ENCODE results near the gene MYLK.
"Not testable (repeated sequence)": the region's sequence is repeated elsewhere in the genome, so short reads cannot be mapped to it uniquely, and the experiment has no call there.

The MYLK gene

GRCh38 chr3:123708531-123708930 is 175.6 kb downstream of the MYLK start:
- H3K4me3 ChIP-seq (ENCODE audit: low read depth, low read length), result no peak overlapping the region

GRCh38 chr3:123707641-123708040 is 176.5 kb downstream of the MYLK start:
- not testable (repeated sequence) for H3K4me1 ChIP-seq (ENCODE audit: control insufficient read depth, insufficient read depth, low read length); H3K27me3 ChIP-seq (ENCODE audit: control insufficient read depth, insufficient read depth, low read length); H3K36me3 ChIP-seq (ENCODE audit: control insufficient read depth, insufficient read depth, low read length); H3K27ac ChIP-seq (ENCODE audit: low read depth, low read length); H3K9ac ChIP-seq (ENCODE audit: low read length); H3K9me3 ChIP-seq (ENCODE audit: control insufficient read depth, insufficient read depth, low read depth, low read length); H3K4me3 ChIP-seq (ENCODE audit: low read depth, low read length)

More at GRCh38 chr3:123708531-123708930, 175.6 kb downstream of the MYLK start:
- no peak overlapping the region for H3K9ac ChIP-seq (ENCODE audit: low read length)
- H3K4me1 ChIP-seq (ENCODE audit: control insufficient read depth, insufficient read depth, low read length), result peaks cover 6% of the 10 kb centered on the region; the same call in 1 of the 2 replicates
- H3K27ac ChIP-seq (ENCODE audit: low read depth, low read length), result no peak overlapping the region
- no peaks in the 10 kb centered on the region for H3K36me3 ChIP-seq (ENCODE audit: control insufficient read depth, insufficient read depth, low read length)
- H3K9me3 ChIP-seq (ENCODE audit: control insufficient read depth, insufficient read depth, low read depth, low read length), result no peaks in the 10 kb centered on the region
- no peaks in the 10 kb centered on the region for H3K27me3 ChIP-seq (ENCODE audit: control insufficient read depth, insufficient read depth, low read length)

DNA sequence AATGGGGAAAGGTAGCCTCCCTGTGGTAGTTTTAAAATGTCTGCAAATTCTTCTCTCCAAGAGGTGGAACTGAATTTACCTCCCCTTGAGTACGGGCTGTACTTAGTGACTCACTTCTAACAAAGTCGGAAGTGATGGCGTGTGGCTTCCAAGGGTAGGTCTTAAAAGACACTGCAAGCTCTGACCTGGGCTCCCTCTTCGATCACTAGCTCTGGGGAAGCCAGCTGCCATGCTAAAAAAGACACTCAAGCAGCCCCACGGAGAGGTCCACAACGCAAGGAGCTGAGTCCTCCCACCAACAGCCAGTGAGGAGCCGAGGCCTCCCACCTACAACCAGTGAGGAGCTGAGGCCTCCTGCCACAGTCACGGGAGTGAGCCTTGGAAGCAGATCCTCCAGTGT is 177.3 kb downstream of the MYLK start:
- peaks cover 1% of the 10 kb centered on the region; the same call in 1 of the 2 replicates for H3K4me1 ChIP-seq (ENCODE audit: control insufficient read depth, insufficient read depth, low read length)
- H3K27me3 ChIP-seq (ENCODE audit: control insufficient read depth, insufficient read depth, low read length), result no peaks in the 10 kb centered on the region
- H3K36me3 ChIP-seq (ENCODE audit: control insufficient read depth, insufficient read depth, low read length), result no peaks in the 10 kb centered on the region
- H3K4me3 ChIP-seq (ENCODE audit: low read depth, low read length), result no peak overlapping the region
- H3K9me3 ChIP-seq (ENCODE audit: control insufficient read depth, insufficient read depth, low read depth, low read length), result no peaks in the 10 kb centered on the region
- H3K9ac ChIP-seq (ENCODE audit: low read length), result no peak overlapping the region
- H3K27ac ChIP-seq (ENCODE audit: low read depth, low read length), result no peak overlapping the region

DNA sequence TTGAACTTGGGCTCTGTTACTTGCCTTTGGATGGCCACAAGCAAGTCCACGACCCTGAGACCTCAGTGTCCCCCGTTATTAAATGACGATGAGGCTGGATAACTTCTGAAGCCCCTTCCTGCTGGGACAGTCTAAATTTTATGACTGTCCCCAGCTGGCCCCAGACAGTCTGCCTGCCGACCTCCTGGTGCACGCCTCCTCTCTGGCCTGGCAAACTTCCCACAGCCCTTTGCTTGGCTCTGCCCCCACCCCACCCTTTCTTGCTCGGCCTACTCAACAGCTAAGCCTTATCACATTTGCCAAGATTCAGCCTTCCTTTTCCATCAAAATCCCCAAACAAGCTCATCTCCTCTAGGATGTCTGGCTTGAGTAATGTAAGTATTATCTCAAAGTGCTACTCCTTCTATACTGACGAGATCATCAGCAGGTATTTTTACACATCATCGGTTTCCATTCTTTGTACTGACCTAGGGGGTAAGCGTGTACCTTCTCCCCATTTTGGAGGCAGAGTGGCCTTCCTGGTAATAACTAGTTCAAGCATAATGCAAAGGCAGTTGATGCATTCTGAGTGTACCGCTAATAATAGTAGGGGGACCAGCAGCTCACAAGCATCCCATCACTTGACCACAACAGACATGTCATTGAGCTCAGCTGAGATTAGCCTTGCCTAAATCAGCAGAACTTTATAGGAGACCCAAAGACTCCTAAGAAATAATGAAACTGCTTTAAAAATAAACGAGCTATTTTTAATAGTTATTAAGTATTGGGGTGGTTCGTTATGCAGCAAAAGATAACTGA is 178.4 kb downstream of the MYLK start:
- Histone ChIP-seq H3K9ac (ENCODE audit: low read length) (no peak overlapping the region), H3K36me3 (ENCODE audit: control insufficient read depth, insufficient read depth, low read length) (no peaks in the 10 kb centered on the region), H3K4me3 (ENCODE audit: low read depth, low read length) (no peak overlapping the region), H3K27ac (ENCODE audit: low read depth, low read length) (no peak overlapping the region), H3K9me3 (ENCODE audit: control insufficient read depth, insufficient read depth, low read depth, low read length) (no peaks in the 10 kb centered on the region), H3K27me3 (ENCODE audit: control insufficient read depth, insufficient read depth, low read length) (no peaks in the 10 kb centered on the region), H3K4me1 (ENCODE audit: control insufficient read depth, insufficient read depth, low read length) (no peaks in the 10 kb centered on the region)

DNA sequence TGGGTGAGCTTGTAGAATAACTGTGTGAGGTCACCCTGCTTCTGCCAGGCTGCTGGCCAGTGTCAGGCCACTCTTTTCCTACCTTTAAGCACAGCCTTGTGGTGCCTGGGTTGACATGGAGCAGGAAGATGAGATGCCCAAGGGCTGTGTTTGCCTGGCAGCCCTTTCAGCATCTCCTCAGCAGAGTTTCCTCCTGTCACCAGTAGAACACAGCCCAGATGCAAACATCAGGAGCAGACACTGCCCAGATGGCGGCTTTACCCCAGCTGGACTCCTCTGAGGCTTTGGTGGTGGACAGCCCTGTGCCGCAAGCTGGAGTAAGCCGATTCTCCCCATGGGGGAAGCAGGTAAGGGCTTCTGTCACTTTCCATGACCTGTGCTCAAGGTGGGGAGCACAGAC is 180.5 kb downstream of the MYLK start:
- H3K9ac ChIP-seq (ENCODE audit: low read length); H3K4me3 ChIP-seq (ENCODE audit: low read depth, low read length); H3K27ac ChIP-seq (ENCODE audit: low read depth, low read length); H3K27me3 ChIP-seq (ENCODE audit: control insufficient read depth, insufficient read depth, low read length); H3K36me3 ChIP-seq (ENCODE audit: control insufficient read depth, insufficient read depth, low read length); H3K9me3 ChIP-seq (ENCODE audit: control insufficient read depth, insufficient read depth, low read depth, low read length); H3K4me1 ChIP-seq (ENCODE audit: control insufficient read depth, insufficient read depth, low read length): not testable (repeated sequence)

DNA sequence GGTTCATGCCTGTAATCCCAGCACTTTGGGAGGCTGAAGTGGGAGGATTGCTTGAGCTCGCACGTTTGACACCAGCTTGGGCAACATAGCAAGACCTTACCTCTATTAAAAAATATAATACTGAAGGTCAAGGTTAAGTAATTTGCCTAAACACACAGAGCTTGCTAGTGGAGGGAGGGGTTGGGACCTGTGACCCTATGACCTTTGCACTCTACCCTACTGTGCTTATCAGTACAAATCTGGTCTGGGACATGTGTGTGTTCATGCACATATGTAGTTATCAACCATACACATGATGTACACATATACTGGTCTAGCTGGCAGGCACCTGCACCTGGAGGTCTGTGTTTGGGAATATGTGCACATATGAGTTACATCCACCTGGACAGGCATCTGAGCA is 181.4 kb downstream of the MYLK start:
- no peak overlapping the region for H3K9ac ChIP-seq (ENCODE audit: low read length)
- H3K27me3 ChIP-seq (ENCODE audit: control insufficient read depth, insufficient read depth, low read length), result no peaks in the 10 kb centered on the region
- H3K4me1 ChIP-seq (ENCODE audit: control insufficient read depth, insufficient read depth, low read length), result no peaks in the 10 kb centered on the region
- no peak overlapping the region for H3K4me3 ChIP-seq (ENCODE audit: low read depth, low read length)
- no peaks in the 10 kb centered on the region for H3K9me3 ChIP-seq (ENCODE audit: control insufficient read depth, insufficient read depth, low read depth, low read length)
- no peak overlapping the region for H3K27ac ChIP-seq (ENCODE audit: low read depth, low read length)
- H3K36me3 ChIP-seq (ENCODE audit: control insufficient read depth, insufficient read depth, low read length), result no peaks in the 10 kb centered on the region

GRCh38 chr3:123702057-123702456 is 182.1 kb downstream of the MYLK start:
- not testable (repeated sequence) for H3K4me3 ChIP-seq (ENCODE audit: low read depth, low read length); H3K4me1 ChIP-seq (ENCODE audit: control insufficient read depth, insufficient read depth, low read length); H3K9ac ChIP-seq (ENCODE audit: low read length); H3K9me3 ChIP-seq (ENCODE audit: control insufficient read depth, insufficient read depth, low read depth, low read length); H3K36me3 ChIP-seq (ENCODE audit: control insufficient read depth, insufficient read depth, low read length); H3K27me3 ChIP-seq (ENCODE audit: control insufficient read depth, insufficient read depth, low read length); H3K27ac ChIP-seq (ENCODE audit: low read depth, low read length)

DNA sequence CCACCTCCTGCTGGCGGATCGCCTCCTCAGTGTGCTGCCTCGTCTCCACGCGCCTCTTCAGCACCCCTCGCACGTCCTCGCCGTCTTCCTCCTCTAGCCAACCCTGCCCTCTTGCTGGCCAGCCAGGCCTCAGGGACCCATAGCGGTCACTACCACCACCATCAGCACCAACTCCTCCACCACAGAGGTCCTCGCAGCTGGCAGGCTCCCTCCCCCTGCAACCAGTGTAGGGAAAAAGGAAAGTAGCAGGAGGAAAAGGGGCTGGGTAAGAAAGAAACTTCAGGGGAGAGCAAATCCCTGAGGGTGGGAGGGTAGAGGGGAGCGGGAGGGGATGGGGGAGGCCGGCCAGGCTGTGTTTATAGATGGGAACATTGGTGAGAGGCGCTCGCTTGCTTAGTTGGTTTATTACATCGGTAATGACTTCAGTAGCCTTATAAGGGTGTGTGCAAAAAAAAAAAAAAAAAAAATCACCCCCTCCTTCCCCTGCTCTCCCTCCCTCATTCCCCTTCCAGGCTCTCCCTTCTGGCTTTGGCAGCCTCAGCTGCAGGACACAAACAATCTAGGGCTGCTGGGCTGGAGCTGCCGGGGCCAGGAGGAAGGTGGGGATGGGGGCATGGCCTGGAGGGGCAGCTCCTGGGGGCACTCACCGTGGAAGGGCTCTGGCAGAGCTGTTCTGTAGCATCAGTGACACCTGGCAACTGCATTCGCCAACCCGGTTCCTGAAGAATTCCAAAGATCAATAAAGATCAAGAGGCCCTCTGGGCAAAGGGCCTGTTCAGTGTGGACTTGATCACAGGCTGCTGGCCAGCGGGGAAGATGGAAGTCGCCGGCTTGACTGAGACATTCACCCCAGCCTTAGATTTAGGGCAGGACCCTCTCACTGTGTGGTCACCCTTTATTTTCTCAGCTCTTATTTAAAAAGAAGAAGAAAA is 183.1 kb downstream of the MYLK start:
- H3K4me1 ChIP-seq (ENCODE audit: control insufficient read depth, insufficient read depth, low read length), result peaks cover 2% of the 10 kb centered on the region; the same call in 1 of the 2 replicates
- no peaks in the 10 kb centered on the region for H3K9me3 ChIP-seq (ENCODE audit: control insufficient read depth, insufficient read depth, low read depth, low read length)
- H3K36me3 ChIP-seq (ENCODE audit: control insufficient read depth, insufficient read depth, low read length), result no peaks in the 10 kb centered on the region
- H3K27ac ChIP-seq (ENCODE audit: low read depth, low read length), result no peak overlapping the region
- no peak overlapping the region for H3K9ac ChIP-seq (ENCODE audit: low read length)
- no peaks in the 10 kb centered on the region for H3K27me3 ChIP-seq (ENCODE audit: control insufficient read depth, insufficient read depth, low read length)
- H3K4me3 ChIP-seq (ENCODE audit: low read depth, low read length), result no peak overlapping the region

- Histone ChIP-seq H3K27ac (ENCODE audit: low read depth, low read length) (no peak overlapping the region), H3K27me3 (ENCODE audit: control insufficient read depth, insufficient read depth, low read length) (no peaks in the 10 kb centered on the region), H3K36me3 (ENCODE audit: control insufficient read depth, insufficient read depth, low read length) (no peaks in the 10 kb centered on the region), H3K4me1 (ENCODE audit: control insufficient read depth, insufficient read depth, low read length) (peaks cover 23% of the 10 kb centered on the region), H3K9ac (ENCODE audit: low read length) (no peak overlapping the region), H3K9me3 (ENCODE audit: control insufficient read depth, insufficient read depth, low read depth, low read length) (no peaks in the 10 kb centered on the region), H3K4me3 (ENCODE audit: low read depth, low read length) (no peak overlapping the region)
These were observed 185.3 kb downstream of the MYLK start for GRCh38 chr3:123698813-123699212.

DNA sequence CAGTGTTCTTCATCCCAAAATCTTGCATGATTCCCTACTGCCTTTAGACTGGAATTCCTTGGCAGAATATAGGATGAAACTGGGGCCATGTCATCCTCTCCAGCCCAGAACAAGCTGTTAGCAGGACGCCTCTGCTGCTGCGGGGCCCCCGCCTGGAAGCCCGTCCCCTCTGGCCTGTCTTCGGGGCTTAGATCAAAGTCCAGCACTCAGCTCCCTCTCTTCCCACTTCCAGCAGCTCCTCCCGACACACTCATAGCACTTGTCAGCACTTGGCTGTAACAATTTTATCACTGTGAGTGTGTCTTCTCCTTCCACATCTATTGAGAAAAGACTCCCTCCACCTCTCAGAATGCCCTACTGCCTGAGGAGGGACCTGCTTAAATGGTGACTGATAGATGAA is 187.3 kb downstream of the MYLK start:
- Histone ChIP-seq H3K4me1 (ENCODE audit: control insufficient read depth, insufficient read depth, low read length) (peaks cover 23% of the 10 kb centered on the region), H3K27ac (ENCODE audit: low read depth, low read length) (no peak overlapping the region), H3K9me3 (ENCODE audit: control insufficient read depth, insufficient read depth, low read depth, low read length) (no peaks in the 10 kb centered on the region), H3K36me3 (ENCODE audit: control insufficient read depth, insufficient read depth, low read length) (no peaks in the 10 kb centered on the region), H3K9ac (ENCODE audit: low read length) (no peak overlapping the region), H3K4me3 (ENCODE audit: low read depth, low read length) (no peak overlapping the region), H3K27me3 (ENCODE audit: control insufficient read depth, insufficient read depth, low read length) (no peaks in the 10 kb centered on the region)
